Retina (tissue), 1 donor: ENCODE measurements around the gene SYMPK.
A peak's percentile ranks its signal among the peaks of the same experiment; 100 is the strongest.
"Not testable (repeated sequence)": the region's sequence is repeated elsewhere in the genome, so short reads cannot be mapped to it uniquely, and the experiment has no call there.

Experiments used
- DNase-seq: peaks from one replicate; pipeline ENCODE4 v3.0.0-alpha.2; 2016

SYMPK gene

DNA sequence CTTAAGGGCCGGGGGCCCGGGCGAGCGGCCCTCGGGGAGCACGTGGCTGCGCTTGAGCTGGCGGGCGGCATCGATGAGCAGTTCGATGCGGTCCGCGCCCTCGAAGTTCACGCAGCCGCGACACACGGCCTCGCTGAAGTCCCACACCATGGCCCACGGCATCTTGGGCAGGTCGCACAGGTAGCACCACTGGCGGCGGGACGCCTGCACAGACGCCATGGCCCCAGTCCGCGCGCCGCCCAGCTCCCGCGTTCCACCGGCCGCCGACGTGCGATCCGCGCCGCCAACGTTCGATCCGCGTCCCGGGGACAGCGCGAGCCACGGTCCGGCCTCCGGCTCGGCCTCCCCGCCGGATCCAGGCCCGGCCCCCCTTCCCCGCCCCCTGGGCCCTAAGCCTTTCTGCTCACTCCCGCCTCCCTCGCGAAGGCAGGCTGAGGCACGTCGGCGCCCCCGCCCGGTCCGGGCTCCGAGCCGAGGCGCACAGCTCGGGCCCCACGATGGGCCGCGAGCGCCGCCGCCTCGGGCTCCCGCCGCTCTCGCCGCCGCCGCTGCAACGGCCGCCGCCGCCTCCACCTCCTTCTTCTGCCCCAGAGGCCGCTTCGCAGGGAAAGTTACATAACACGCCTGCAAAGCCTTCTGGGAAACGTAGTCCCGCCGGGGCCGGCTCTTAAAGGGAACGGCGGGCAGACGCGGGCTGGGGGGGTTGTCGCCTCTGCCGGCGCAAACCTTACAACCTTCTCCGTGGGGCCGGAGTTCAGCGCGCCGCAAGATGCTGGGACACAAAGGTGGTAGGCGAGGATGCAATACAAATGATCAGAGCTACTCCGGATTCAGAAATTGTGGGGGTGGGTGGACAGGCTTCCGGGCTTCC lies 22.8 kb upstream of the SYMPK start, which contains the start of gene IRF2BP1:
Gene IRF2BP1, minus strand, starts transcription at position 586 of the 871 bp plus-strand sequence. Its CDS starts 367 bp downstream, at position 219.
- peak; percentile 96 for DNase-seq

DNA sequence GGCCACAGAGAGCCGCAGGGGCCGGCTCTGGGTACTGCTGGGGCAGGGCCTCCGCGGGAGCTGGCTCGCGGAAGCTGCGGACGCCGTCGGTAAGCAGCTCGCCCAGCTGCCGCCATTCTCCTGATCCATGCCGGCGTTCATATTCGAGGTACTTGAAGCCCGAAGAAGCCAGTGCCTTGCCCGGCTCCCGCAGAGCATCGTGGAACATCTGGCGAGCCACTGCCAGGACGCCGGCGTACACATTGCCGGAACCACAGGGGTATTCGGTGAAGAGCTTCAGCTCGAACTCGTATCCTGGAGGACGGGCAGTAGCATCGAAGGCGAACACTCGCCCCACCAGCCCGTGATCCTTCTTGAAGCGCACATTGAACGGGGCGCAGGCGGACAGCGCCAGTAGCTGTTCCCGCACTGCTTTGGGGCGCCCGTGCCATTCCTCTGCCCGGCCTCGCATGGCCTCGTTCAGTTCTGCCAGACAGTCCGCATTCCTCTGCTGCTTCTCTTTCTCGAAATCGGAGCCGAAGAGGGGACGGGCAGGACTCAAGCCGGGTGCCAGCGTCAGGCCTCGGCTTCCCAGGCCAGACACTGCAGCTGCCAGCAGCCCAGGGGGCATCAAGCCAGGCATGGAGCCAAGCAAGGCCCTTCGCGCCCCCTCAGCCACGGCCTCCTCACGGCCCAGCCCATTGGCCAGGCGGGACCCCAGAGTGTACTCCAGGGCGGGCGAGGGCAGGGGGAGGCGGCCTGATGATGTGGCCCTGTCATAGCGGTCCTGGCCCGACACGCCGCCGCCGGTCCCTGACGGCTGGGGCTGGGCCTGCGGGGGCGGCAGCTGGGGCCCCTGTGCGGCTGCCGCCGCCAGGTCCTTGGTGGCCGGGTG lies 22.0 kb upstream of the SYMPK start:
- peak; percentile 21 for DNase-seq

DNA sequence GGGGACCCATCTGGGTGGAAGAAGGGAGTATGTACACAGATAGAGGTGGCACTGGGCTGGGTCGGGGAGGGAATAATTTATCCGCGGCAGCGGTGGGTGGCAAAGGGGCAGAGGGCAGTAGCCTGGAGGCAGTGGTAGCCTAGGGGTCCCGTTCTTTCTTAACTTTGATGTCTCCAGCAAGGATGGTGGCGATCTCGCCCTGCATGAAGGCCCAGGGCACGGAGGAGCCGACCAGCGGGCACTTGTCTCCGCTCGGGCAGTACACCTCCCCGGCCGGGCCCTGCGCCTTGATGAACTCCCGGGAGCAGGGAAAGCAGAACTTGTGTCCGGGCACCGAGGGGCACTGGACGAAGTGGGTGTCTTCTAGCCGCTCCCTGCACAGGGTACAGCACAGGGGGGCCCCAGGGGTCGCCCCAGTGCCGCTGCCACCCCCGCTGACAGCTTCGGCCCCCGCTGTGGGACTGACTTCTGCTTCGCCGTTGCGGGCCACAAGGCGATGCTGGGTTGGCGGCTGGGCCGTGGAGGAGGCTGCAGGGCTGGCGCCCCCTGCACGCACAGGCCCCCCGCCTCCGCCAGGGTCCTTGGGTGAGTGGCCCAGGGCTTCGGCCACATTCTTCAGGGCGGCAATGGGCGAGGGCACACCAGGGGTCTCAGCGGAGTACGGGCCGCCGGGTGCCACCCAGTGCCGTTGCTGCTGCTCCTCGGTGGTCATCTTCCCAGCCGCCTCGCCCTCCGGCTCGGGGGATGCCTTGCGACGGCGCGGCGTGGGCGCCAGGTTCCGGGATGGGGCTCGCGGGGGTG lies 21.1 kb upstream of the SYMPK start:
- no peak for DNase-seq

DNA sequence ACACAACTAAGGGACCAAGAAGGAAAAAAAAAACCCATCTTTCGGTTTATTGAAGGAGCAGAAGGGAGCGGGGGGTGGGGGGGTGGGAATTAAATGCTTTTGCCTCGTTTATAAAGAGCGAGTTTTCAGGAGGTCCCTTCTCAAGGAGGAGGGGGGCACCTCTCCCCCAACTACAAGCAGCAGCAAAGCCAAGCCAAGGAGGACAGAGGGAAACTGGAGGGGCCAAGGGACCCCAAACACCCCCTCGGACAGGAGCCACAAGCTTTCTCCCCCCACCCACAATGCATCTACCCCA lies 20.6 kb upstream of the SYMPK start:
- no peak for DNase-seq

DNA sequence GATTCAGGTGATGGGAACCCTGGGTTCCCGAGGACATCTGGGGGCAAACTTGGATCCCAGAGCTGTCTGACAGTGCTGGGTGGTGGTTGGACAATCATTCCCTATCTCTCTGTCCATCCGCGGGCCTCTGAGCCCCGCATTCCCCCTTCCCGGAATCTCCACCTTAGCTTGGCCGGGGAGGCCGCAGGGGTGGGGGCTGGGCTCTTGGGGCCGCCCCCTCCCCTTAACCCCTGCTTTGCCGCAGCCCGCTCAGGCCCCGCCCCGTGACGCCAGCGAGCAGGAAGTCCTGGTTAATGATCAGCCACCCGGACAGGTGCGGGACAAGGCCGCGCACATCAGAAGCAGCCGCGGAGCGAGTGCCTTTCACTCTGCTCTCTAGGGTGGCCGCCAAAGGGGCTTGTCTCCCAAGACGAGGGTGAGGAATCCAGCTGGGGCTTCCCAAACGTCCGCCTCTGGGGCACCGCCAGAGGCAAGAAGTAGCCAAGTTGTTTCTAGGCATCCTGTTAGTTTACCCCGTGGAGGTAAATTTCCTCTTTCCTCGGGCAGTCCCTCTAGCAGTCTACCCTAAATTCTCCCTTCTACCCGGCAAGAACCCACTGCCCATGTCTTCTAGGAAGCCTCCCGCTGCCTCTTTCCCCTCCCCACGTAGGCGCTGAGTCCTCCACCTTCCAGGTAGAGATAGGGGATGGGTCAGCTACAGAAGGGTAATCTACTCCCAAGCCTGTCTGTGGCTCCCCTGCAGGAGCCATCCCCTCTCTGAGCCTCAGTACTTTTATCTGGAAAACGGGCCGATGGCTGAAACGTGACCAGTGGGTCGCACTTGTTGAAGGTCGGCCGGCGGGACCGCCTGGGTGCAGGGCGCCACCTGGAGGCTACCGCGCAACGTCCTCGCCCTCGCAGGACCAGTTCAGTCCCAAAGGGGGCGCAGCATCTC lies 20.0 kb upstream of the SYMPK start:
- peak; percentile 95 for DNase-seq

DNA sequence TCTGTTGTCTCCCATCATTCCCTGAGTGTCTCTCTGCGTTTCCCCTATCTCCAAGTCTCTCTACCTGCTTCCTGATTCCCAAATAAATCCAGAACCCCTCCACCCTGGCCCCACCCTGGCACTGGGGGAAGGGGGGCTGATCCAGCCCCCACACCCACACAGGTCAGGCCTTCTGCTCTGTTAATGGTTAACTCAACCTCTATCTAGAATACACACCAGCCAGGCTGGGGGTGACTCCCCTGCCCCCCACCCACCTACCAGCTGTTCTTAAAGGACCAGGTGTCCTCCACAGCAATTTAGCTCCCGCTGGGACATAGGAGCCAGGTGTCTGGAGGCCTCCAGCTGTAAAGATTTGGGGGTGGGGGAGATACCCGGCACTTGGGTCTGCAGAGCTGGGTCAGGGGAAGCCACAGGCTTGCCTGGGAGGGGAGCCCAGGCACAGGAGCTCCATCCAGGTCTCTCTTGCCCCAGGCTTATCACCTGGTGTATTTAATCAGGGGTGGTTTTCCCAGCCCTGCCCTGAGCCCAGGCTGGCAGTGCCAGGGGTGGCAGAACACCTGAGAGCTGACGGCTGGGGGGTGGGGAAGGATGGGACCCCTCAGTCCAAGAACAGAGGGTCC lies 19.1 kb upstream of the SYMPK start:
- DNase-seq = no peak

DNA sequence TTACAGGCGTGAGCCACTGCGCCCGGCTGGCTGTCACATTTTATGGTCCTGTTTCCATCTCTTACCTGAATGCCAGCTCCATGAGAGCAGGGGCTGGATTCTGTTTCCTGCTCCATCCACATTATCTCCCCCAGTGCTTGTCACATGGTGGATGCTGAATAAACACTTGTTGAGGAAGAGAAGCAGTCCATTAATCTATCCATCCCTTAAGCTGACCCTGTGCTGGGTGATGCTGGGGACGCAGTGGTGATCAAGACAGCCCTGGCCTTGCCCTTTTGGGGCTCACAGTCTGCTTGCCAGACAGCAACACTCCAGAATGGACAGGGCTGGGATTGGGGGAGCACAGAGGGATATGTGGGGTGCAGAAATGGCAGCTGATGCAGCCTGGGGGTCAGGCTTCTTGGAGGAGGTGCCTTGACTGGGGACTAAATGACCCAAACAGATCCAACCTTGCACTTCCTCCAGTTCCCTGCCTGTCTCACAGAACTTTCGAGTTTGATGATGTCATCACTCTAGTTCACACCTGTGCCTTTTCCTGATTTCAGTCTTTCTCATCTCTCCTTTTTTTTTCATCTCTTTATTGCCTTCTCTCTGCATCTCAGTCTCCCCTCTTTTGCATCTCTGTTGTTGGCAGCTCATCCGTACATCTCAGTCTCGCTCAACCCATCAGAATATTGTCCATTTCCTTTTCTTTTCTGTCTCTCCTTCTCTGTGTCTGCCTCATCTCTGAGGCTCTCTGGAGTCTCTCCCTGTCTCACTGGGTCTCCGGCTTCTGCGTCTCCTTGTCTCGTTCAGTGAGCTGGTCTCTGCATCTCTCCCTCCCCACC lies 18.3 kb upstream of the SYMPK start:
- no peak for DNase-seq

DNA sequence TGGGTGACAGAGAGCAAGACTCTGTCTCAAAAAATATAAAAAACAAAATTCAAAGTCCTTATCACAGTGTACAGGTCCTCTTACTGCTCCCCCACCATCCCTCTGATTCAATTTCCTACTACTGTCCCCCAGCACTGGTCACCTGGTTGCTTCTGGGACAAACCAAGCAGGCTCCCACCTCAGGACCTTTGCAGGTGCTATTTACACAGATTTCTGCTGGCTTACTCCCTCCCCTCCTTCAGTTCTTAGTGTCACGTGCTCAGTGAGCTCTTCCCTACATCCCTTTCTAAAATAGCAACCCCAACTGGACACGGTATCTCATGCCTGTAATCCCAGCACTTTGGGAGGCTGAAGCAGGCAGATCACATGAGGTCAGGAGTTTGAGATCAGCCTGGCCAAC lies 17.0 kb upstream of the SYMPK start:
- no peak for DNase-seq

DNA sequence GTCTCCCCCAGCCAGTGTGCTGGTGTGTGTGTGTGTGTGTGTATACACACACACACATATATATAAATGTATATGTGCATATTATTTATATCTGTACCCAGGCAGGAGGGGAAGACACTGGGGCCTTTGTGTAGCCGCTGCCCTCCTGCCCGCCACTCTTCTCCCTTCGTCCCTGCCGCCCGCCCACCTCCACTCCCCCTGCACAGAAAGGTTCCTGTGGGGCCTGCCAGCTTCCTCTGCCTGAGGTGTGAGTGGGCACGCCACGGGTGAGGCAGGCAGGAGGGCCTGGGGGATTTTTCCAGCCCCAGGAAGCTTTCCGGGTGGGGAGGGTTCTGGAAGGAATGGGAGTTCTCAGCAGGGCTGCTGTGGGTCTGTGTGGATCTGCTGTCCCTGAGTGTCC lies 16.1 kb upstream of the SYMPK start:
- peak; percentile 16 for DNase-seq

DNA sequence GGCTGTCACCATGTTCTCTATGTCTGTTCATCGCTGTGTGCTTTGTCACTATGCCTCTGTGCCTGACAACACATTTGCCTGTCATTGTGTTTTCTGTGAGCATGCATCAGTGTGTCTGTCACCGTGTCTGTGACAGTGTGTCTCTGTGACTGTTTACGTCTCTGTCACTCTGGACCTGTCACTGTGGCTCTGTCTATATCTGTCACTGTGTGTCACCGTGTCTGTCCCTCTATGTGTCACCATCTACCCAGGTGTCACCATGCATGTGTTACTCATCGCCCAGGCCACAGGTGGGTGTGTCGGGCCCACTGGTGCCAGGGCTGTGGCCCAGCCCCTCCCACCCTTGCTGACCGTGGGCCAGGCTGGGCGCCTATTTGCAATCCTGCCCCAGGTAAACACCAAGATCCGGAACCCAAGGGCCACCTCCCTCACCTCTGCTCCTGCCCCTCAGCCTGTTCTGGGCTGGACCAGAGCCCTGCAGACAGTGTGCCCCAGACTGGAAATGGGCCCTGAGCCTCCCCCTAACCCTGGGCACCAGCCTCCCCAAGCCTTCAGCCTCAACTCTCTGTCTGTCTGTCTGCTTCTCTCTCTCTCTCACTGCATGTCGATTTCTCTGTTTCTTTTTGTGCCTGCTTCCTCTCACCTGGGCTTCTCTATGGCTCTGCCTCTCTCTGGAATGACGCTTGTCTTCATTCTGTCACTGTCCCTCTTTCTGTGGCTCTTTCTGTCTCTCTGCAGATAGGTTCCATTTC lies 15.3 kb upstream of the SYMPK start:
- no peak for DNase-seq

DNA sequence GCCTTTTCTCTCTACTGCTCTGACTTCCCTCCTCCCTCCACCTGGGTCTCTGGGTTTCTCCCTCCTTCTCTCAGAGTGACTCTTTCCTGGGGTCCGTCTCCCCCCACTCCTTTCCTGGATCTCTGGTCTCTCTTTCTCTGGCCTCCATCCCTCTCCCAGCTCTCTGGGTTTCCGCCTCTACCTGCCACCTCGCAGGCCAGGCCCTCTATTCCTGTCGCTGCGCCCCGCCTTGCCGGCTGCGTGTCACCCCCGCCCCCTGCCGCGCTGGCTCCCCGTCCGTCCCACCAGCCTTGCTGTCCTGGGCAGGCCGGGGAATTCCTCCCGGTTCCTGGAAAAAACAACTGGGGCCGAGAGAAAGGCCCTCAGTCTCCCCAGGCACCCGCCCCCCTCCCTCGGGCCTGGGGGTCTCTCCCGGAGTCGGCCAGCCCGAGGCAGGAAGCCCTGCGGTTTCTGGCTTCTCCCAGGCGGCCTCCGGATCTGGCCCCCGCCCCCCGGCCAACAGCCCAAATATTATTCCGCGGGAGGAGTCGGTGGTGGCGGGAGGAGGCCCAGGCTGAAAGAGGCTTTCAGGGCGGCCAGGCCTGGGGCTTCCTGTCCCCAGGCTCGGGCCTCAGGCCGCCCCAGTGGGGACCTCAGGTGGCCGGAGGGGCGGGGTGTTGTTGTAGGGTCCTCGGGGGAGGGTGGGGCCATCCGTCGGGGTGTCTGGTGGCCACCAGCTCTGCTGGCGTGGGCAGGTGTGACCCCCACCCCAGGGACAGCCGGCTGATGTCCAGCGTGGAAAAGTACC lies 13.7 kb upstream of the SYMPK start:
- peak; percentile 46 for DNase-seq

DNA sequence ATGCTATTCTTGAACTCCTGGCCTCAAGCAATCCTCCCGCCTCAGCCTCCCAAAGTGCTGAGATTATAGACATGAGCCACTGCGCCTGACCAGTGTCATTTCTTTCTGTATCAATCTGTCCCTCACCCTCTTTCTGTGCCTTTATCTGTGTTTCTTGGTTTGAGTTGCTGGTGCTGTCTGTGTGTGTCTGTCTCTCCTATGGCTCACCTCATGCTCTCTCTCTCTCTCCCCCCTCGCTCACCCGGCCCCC lies 13.1 kb upstream of the SYMPK start:
- DNase-seq = no peak

DNA sequence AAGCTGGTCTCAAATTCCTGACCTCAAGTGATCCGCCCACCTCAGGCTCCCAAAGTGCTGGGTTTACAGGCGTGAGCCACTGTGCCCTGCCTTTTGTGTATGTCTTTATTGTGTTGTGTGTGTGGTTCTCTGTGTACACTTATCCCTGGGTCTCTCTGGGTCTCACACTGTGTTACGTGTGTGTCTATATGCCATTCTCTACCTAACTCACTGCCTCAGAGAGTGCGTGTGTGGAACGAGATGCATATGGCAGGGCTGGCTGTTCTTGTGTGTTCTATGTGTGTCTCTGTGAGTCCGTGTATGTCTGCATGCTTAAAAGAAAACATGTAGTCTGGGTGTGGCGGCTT lies 11.6 kb upstream of the SYMPK start:
- no peak for DNase-seq

DNA sequence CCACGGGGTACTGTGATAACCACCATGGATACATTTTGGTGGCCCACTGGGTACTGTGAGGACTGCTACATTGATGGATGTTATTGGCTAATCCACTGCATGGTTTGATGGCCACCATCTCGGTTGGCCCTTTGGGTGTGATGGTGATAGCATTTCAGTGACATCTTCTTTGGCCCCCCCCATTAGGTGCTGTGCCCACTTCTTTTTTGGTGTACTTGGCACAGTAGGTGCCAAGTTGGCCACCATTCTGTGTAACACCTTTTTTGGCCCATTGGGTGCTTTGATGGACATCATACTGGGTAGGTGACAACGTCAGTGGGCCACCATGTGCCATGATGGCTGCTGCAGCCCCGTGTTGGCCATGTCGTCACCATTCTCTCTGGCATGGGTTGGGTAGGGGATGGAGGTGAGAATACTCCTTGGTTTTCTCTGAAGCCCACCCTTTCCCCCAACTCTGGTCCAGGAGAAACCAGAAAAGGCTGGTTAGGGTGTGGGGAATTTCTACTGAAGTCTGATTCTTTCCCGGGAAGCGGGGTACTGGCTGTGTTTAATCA lies 10.3 kb upstream of the SYMPK start:
- DNase-seq = no peak

DNA sequence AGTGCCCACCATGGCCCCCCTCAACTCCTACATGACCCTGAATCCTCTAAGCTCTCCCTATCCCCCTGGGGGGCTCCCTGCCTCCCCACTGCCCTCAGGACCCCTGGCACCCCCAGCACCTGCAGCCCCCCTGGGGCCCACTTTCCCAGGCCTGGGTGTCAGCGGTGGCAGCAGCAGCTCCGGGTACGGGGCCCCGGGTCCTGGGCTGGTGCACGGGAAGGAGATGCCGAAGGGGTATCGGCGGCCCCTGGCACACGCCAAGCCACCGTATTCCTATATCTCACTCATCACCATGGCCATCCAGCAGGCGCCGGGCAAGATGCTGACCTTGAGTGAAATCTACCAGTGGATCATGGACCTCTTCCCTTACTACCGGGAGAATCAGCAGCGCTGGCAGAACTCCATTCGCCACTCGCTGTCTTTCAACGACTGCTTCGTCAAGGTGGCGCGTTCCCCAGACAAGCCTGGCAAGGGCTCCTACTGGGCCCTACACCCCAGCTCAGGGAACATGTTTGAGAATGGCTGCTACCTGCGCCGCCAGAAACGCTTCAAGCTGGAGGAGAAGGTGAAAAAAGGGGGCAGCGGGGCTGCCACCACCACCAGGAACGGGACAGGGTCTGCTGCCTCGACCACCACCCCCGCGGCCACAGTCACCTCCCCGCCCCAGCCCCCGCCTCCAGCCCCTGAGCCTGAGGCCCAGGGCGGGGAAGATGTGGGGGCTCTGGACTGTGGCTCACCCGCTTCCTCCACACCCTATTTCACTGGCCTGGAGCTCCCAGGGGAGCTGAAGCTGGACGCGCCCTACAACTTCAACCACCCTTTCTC lies 9.4 kb upstream of the SYMPK start:
- DNase-seq = no peak

DNA sequence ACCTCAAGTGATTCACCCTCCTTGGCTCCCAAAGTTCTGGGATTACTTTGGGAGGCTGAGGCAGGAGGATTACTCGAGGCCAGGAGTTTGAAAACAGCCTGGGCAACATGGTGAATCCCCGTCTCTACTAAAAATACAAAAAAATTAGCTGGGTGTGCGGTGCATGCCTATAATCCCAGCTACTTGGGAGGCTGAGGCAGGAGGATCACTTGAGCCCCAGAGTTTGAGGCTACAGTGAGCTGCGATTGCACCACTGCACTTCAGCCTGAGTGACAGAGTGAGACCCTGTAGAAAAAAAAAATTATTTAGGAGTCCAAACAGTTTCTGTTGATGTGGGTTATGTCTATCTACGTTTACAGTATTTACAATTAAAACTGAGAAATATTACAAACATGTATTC lies 7.9 kb upstream of the SYMPK start:
- DNase-seq = no peak

DNA sequence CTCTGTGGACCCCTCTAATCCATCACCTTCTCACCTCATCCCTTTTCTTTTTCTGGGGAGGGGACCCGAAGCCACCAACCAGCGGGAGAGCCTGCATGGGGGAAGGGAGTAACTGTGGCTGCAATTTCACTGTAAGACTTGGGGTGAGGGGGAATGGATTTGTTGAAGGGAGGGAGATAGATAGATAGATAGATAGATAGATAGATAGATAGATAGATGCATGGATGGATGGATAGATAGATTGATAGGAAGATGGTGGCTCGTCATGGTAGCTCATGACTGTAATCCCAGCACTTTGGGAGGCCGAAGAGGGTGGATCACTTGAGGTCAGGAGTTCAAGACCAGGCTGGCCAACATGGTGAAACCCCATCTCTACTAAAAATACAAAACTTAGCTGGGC lies 4.3 kb upstream of the SYMPK start:
- not testable (repeated sequence) for DNase-seq
